ENCODE results near the gene RTF2. TPM values are rescaled to one million over a fixed set of nuclear protein-coding genes. Genes with fewer than 3 reads are reported as not detected.

Gene RTF2
- total and polyA plus RNA-seq, 4 donors: 68.1 to 95.9 (median 77.5) TPM

DNA sequence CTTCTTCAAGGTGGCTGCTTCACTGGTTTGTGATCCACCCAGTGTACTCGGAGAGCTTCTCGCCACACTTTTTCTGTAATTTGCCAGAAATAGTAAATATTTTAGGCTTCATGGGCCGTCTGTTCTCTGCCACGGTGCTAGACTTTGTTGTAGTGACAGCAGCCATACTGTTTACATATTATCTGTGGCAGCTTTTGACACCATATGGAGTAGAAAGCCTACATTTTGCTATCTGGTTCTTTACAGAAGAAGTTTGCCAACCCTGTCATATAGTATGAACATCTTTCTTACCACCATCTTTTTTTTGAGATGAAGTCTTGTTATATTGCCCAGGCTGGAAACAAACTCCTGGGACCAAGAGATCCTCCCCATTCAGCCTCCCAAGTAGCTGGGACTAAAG, 97.1 kb downstream of the RTF2 start:
- 50 to 64% methylated on average over 4 of the region's 4 CpGs for WGBS, 2 donors
- H3K36me3 ChIP-seq (ENCODE audit: control insufficient read depth in 1 of 2, insufficient read depth in 2 of 2, low read length in 1 of 2): no peaks in the 10 kb centered on the region
- no peaks in the 10 kb centered on the region for H3K9me3 ChIP-seq (ENCODE audit: control insufficient read depth, low read length)
- no peak overlapping the region for H3K27ac ChIP-seq (ENCODE audit: low read depth in 1 of 2, low read length in 2 of 2)
- H3K4me3 ChIP-seq (ENCODE audit: low read length in 2 of 2): no peak overlapping the region
- H3K4me1 ChIP-seq (ENCODE audit: control insufficient read depth in 1 of 2, insufficient read depth in 2 of 2, low read length in 2 of 2): no peaks in the 10 kb centered on the region
- DNase-seq (no peak), ATAC-seq (ENCODE audit: low FRiP score) (no peak)
- intact Hi-C loops (cut with DNase I): no loop called here
- H3K27me3 ChIP-seq (ENCODE audit: control insufficient read depth in 1 of 2, insufficient read depth in 2 of 2, low read length in 1 of 2): peaks cover 0 to 1% of the 10 kb centered on the region in 2 donors

DNA sequence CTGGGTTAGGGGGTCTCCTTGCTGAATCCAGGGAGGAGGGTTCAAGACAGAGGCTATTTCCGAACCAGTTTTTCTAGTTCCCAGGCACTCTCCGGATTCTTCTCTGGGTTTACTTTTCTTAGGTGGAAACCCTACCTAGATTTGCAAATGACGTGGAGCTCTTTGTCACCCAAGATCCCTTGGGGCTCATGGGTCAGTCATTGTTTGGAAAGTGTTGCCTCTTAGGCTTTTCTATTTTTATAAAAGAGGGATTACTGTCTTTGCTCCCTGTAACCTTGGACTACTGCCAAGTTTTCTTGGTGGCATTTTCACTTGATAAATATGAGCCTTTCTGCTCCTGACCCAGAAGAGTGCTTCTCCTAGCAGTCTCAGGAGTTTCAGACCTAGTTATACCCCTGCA, 98.2 kb downstream of the RTF2 start:
- Histone ChIP-seq H3K4me1 (ENCODE audit: control insufficient read depth in 1 of 2, insufficient read depth in 2 of 2, low read length in 2 of 2) (no peaks in the 10 kb centered on the region), H3K27me3 (ENCODE audit: control insufficient read depth in 1 of 2, insufficient read depth in 2 of 2, low read length in 1 of 2) (peaks cover 0 to 1% of the 10 kb centered on the region in 2 donors), H3K27ac (ENCODE audit: low read depth in 1 of 2, low read length in 2 of 2) (no peak overlapping the region), H3K4me3 (ENCODE audit: low read length in 2 of 2) (no peak overlapping the region), H3K36me3 (ENCODE audit: control insufficient read depth in 1 of 2, insufficient read depth in 2 of 2, low read length in 1 of 2) (no peaks in the 10 kb centered on the region), H3K9me3 (ENCODE audit: control insufficient read depth, low read length) (no peaks in the 10 kb centered on the region)
- intact Hi-C loops (cut with DNase I): no loop called here
- 23 to 25% methylated on average over 3 of the region's 3 CpGs for WGBS, 2 donors
- DNase-seq (no peak), ATAC-seq (ENCODE audit: low FRiP score) (no peak)

Other genes starting within 250 kb of the RTF2 start
- gene MC3R, start 219.9 kb upstream of the RTF2 start, total RNA-seq: not detected
- gene MC3R, start 219.9 kb upstream of the RTF2 start, polyA plus RNA-seq: not detected
- 10 to 100 TPM; 35.0 to 42.0 TPM for gene FAM210B, start 109.7 kb upstream of the RTF2 start, total RNA-seq
- gene FAM210B, start 109.7 kb upstream of the RTF2 start, polyA plus RNA-seq: 10 to 100 TPM; 36.9 to 54.5 TPM
- gene AURKA, start 76.4 kb upstream of the RTF2 start, total RNA-seq: 1 to 10 TPM in 1 of 2 donors, under 1 TPM in 1; 0.26 to 2.1 TPM
- under 1 TPM; 0.75 to 0.77 TPM for gene AURKA, start 76.4 kb upstream of the RTF2 start, polyA plus RNA-seq
- gene CSTF1, start 76.0 kb upstream of the RTF2 start, total RNA-seq: 10 to 100 TPM; 16.8 to 21.7 TPM
- 10 to 100 TPM in 1 of 2 donors, 1 to 10 TPM in 1; 6.5 to 11.1 TPM for gene CSTF1, start 76.0 kb upstream of the RTF2 start, polyA plus RNA-seq
- 1 to 10 TPM; 2.4 to 3.4 TPM for gene CASS4, start 56.4 kb upstream of the RTF2 start, total RNA-seq
- gene CASS4, start 56.4 kb upstream of the RTF2 start, polyA plus RNA-seq: 1 to 10 TPM in 1 of 2 donors, under 1 TPM in 1; 0.20 to 1.3 TPM
- 1 to 10 TPM in 1 of 2 donors, under 1 TPM in 1; 0.48 to 1.0 TPM for gene FAM209A, start 56.1 kb downstream of the RTF2 start, total RNA-seq
- under 1 TPM in 1 of 2 donors, not detected in 1; 0.43 TPM for gene FAM209A, start 56.1 kb downstream of the RTF2 start, polyA plus RNA-seq
- under 1 TPM in 1 of 2 donors, not detected in 1; 0.90 TPM for gene FAM209B, start 64.6 kb downstream of the RTF2 start, total RNA-seq
- under 1 TPM in 1 of 2 donors, not detected in 1; 0.92 TPM for gene FAM209B, start 64.6 kb downstream of the RTF2 start, polyA plus RNA-seq
- gene TFAP2C, start 160.7 kb downstream of the RTF2 start, total RNA-seq: under 1 TPM; 0.39 to 0.54 TPM
- gene TFAP2C, start 160.7 kb downstream of the RTF2 start, polyA plus RNA-seq: not detected